Esophagus squamous epithelium (tissue), 5 donors: Measurements from ENCODE around the gene CCDC87. TPM values are rescaled to one million over a fixed set of nuclear protein-coding genes. Genes with fewer than 3 reads are reported as not detected.
A peak's percentile ranks its signal among the peaks of the same experiment; 100 is the strongest.

ENCODE experiments used
- DNase-seq: peaks from one replicate; lab custom pipeline; 2025; lab: John Stamatoyannopoulos, UW
- H3K27ac ChIP-seq, 4 donors: fragments of 200-600 bp; sonication (generic); one replicate each; pipeline ENCODE4 v1.5.1; 2016 to 2019; ENCODE audit warnings: mild to moderate bottlenecking in 1 of 4
- H3K27me3 ChIP-seq, 4 donors: fragments of 200-600 bp; sonication (generic); 1 replicate in 3 of 4; 2 replicates in 1 of 4; pipeline versions ENCODE4 v1.5.1 to v1.6.0; 2017 to 2021; ENCODE audit warnings: antibody characterized with exemption in 1 of 4
- H3K36me3 ChIP-seq, 3 donors: fragments of 200-600 bp; sonication (generic); one replicate each; pipeline ENCODE4 v1.5.1; 2016 to 2019
- H3K4me1 ChIP-seq, 3 donors: fragments of 200-600 bp; sonication (generic); one replicate each; pipeline ENCODE4 v1.5.1; 2017 to 2019
- H3K4me3 ChIP-seq, 4 donors: fragments of 200-600 bp; sonication (generic); 1 replicate in 3 of 4; 2 replicates in 1 of 4; pipeline ENCODE4 v1.5.1; 2016 to 2019; ENCODE audit warnings: mild to moderate bottlenecking in 2 of 4, moderate library complexity in 1 of 4
- H3K9me3 ChIP-seq, 3 donors: fragments of 200-600 bp; sonication (generic); one replicate each; pipeline ENCODE4 v1.5.1; 2016 to 2019
- CTCF ChIP-seq, 6 experiments: fragments of 450-650 bp in 4 of 6; fragments of 200-600 bp in 2 of 6; sonication (generic) in 2 of 6; IDR thresholded peaks; one replicate each; pipeline ENCODE4 v1.5.1; 2016 to 2019; ENCODE audit warnings: antibody characterized with exemption in 6 of 6, mild to moderate bottlenecking in 4 of 6, moderate library complexity in 4 of 6
- POLR2A ChIP-seq, 4 donors: fragments of 450-650 bp; IDR thresholded peaks; one replicate each; pipeline ENCODE4 v1.6.1; 2017; ENCODE audit warnings: antibody characterized with exemption in 4 of 4, mild to moderate bottlenecking in 4 of 4, moderate library complexity in 3 of 4
- WGBS, 2 donors: methylation state at CpG; one replicate each; pipeline ENCODE4 v1.1.5; 2018; 5-methylcytosine and 5-hydroxymethylcytosine counted together
- intact Hi-C: fragments of 100-400 bp; cut with DNase I; formaldehyde crosslinking; loops from one replicate; pipeline ENCODE4 v1.15.0; 2022
- total RNA-seq, 4 donors: library from RNA; depleted of rRNA; stranded (reverse); fragments of >200 nt; gene quantifications; one replicate each; pipeline ENCODE4 v1.1.0, GENCODE V29; 2016
- donor health status: DM: yes; HTN: yes; CAD: no.

CCDC87 gene
- total RNA-seq, 4 donors from 2014 or later: 0.09 to 0.40 (median 0.21) TPM

DNA sequence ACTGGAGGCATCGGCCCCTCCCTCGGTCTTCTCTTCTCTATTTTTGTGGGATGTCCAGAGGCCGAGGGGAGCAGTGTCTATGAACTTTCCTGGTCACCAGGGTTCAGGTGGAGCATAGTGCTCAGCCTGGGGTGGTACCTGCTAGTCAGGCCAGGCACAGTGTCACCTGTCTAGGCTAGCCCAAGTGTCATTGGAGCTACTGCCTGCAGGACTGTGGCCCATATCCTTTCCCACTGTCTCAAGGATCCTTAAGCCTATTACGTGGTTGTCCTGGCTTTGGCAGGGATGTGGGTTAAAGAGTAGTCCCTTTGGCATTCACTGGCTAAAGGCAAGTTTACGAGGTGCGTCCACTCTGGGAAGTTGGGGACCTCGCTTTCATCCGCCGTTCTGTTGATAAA lies 32.9 kb upstream of the CCDC87 start:
- H3K9me3 ChIP-seq: no peaks in the 10 kb centered on the region
- peak overlapping the region in 1 of 4 donors; percentile 10 for H3K27ac ChIP-seq
- 85 to 89% methylated on average over 5 to 7 of the region's 9 CpGs for WGBS, 2 donors
- no peak for DNase-seq
- H3K4me1 ChIP-seq: peaks cover 18 to 68% (median 36%) of the 10 kb centered on the region in 3 donors
- intact Hi-C loops: no loop called here
- H3K36me3 ChIP-seq: peaks cover 39 to 99% (median 59%) of the 10 kb centered on the region in 3 donors
- no peak overlapping the region for H3K4me3 ChIP-seq
- no peak for TF ChIP-seq POLR2A (IDR thresholded peaks at IDR 0.05)
- TF ChIP-seq CTCF (IDR thresholded peaks at IDR 0.05): no peak
- no peaks in the 10 kb centered on the region for H3K27me3 ChIP-seq

- Histone ChIP-seq H3K4me1 (peaks cover 22 to 73% (median 39%) of the 10 kb centered on the region in 3 donors), H3K4me3 (no peak overlapping the region), H3K36me3 (peaks cover 37 to 94% (median 59%) of the 10 kb centered on the region in 3 donors), H3K9me3 (no peaks in the 10 kb centered on the region), H3K27me3 (no peaks in the 10 kb centered on the region), H3K27ac (no peak overlapping the region)
- TF ChIP-seq CTCF (IDR thresholded peaks at IDR 0.05) (no peak), POLR2A (IDR thresholded peaks at IDR 0.05) (no peak)
- intact Hi-C loops: no loop called here
- WGBS, 2 donors: 91 to 96% methylated on average over 8 to 17 of the region's 26 CpGs
- DNase-seq: no peak
Observed at GRCh38 chr11:66625041-66625751, 32.3 kb upstream of the CCDC87 start.

- H3K4me3 ChIP-seq: no peak overlapping the region
- DNase-seq: no peak
- no peaks in the 10 kb centered on the region for H3K9me3 ChIP-seq
- TF ChIP-seq POLR2A (IDR thresholded peaks at IDR 0.05): no peak
- TF ChIP-seq CTCF (IDR thresholded peaks at IDR 0.05): no peak
- peaks cover 36 to 86% (median 56%) of the 10 kb centered on the region in 3 donors for H3K36me3 ChIP-seq
- H3K27ac ChIP-seq: peak overlapping the region in 3 of 4 donors; percentile 64 to 97 (median 78)
- H3K4me1 ChIP-seq: peaks cover 22 to 81% (median 43%) of the 10 kb centered on the region in 3 donors
- H3K27me3 ChIP-seq: no peaks in the 10 kb centered on the region
- WGBS, 2 donors: 82 to 90% methylated on average over 13 to 16 of the region's 16 CpGs
- intact Hi-C loops: no loop called here
Observed at GRCh38 chr11:66624450-66624849, 31.6 kb upstream of the CCDC87 start.

- intact Hi-C loops: loop anchor here (5.0 kb wide), 1 partner anchor 58 kb away; the partner anchor contains the start of gene RBM4B
- DNase-seq: no peak
- no peak for TF ChIP-seq POLR2A (IDR thresholded peaks at IDR 0.05)
- peak overlapping the region; percentile 97 for H3K27ac ChIP-seq
- H3K4me3 ChIP-seq: peak overlapping the region in 3 of 4 donors; percentile 83 to 93 (median 86)
- WGBS, 2 donors: 13 to 19% methylated on average over 4 of the region's 4 CpGs
- peaks cover 37 to 79% (median 51%) of the 10 kb centered on the region in 3 donors for H3K4me1 ChIP-seq
- H3K9me3 ChIP-seq: no peaks in the 10 kb centered on the region
- H3K36me3 ChIP-seq: peaks cover under 1 to 33% (median 8%) of the 10 kb centered on the region in 3 donors
- H3K27me3 ChIP-seq: no peaks in the 10 kb centered on the region
Observed at GRCh38 chr11:66619080-66619554, 26.3 kb upstream of the CCDC87 start.

- DNase-seq: no peak
- Histone ChIP-seq H3K27ac (peak overlapping the region; percentile 97), H3K9me3 (no peaks in the 10 kb centered on the region), H3K27me3 (no peaks in the 10 kb centered on the region), H3K4me1 (peaks cover 22 to 64% (median 32%) of the 10 kb centered on the region in 3 donors), H3K4me3 (peak overlapping the region; percentile 83 to 97 (median 90)), H3K36me3 (peaks cover 0 to 14% (median 3%) of the 10 kb centered on the region in 3 donors)
- intact Hi-C loops: loop anchor here (5.0 kb wide), 1 partner anchor 60 kb away; the partner anchor contains the start of gene RBM4B
- WGBS, 2 donors: 1 to 5% methylated on average over 7 to 17 of the region's 38 CpGs
- TF ChIP-seq CTCF (IDR thresholded peaks at IDR 0.05) (no peak), POLR2A (IDR thresholded peaks at IDR 0.05) (no peak)
Observed at GRCh38 chr11:66617155-66617834, 24.4 kb upstream of the CCDC87 start.
